ENCODE data around the gene ANXA1. TPM values are rescaled to one million over a fixed set of nuclear protein-coding genes. Genes with fewer than 3 reads are reported as not detected.
A peak's percentile ranks its signal among the peaks of the same experiment; 100 is the strongest.

The ANXA1 gene
- total RNA-seq, 1 experiment from 2014 or later, result 8.3 TPM

DNA sequence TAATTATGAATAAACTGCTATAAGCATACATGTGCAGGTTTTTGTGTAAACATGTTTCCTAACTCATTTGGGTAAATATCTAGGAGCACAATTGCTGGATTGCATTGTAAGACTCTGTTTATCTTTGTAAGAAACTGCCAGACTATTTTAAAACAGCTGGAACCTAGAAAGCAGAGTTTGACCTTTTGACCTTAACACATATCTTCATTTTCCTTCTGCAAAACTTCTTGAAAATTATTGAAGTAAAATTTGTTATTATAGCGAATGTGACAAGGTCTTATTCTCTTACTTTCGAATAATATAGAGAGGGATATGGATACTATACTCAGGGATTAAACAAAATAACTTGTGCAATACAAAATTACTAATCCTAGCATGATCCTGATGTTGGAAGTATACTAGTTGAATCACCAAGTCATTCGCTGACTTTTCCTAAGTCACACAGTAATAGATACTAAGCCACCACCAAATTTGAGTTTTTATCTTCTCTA, 3.2 kb upstream of the ANXA1 start:
- no peak for DNase-seq
- Histone ChIP-seq H3K27me3 (replicated peaks; ENCODE audit: control insufficient read depth, insufficient read depth, low read length) (no peaks in the 10 kb centered on the region), H3K4me3 (ENCODE audit: low read depth, low read length) (no peak overlapping the region), H3K36me3 (ENCODE audit: control insufficient read depth, insufficient read depth, low read length) (no peaks in the 10 kb centered on the region), H3K9me3 (no peaks in the 10 kb centered on the region), H3K4me1 (no peaks in the 10 kb centered on the region)
- Mint-ChIP-seq H3K4me3 (ENCODE audit: unreplicated experiment) (no peak overlapping the region), H3K27me3 (ENCODE audit: insufficient read depth, unreplicated experiment) (no peaks in the 10 kb centered on the region), H3K4me1 (ENCODE audit: low read depth, unreplicated experiment) (peaks cover 8% of the 10 kb centered on the region), H3K27ac (ENCODE audit: unreplicated experiment) (no peak overlapping the region), H3K36me3 (ENCODE audit: insufficient read depth, unreplicated experiment) (no peaks in the 10 kb centered on the region), H3K9me3 (ENCODE audit: unreplicated experiment) (peaks cover 9% of the 10 kb centered on the region)
- intact Hi-C loops (cut with micrococcal nuclease; ENCODE audit: unreplicated experiment), result no loop called here
- TF ChIP-seq, protein P1, sequence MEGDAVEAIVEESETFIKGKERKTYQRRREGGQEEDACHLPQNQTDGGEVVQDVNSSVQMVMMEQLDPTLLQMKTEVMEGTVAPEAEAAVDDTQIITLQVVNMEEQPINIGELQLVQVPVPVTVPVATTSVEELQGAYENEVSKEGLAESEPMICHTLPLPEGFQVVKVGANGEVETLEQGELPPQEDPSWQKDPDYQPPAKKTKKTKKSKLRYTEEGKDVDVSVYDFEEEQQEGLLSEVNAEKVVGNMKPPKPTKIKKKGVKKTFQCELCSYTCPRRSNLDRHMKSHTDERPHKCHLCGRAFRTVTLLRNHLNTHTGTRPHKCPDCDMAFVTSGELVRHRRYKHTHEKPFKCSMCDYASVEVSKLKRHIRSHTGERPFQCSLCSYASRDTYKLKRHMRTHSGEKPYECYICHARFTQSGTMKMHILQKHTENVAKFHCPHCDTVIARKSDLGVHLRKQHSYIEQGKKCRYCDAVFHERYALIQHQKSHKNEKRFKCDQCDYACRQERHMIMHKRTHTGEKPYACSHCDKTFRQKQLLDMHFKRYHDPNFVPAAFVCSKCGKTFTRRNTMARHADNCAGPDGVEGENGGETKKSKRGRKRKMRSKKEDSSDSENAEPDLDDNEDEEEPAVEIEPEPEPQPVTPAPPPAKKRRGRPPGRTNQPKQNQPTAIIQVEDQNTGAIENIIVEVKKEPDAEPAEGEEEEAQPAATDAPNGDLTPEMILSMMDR (IDR thresholded peaks at IDR 0.05; ENCODE audit: insufficient read depth in 1 of 2, low read depth in 1 of 2, low read length in 1 of 2, severe bottlenecking in 1 of 2, unreplicated experiment in 1 of 2), result no peak
- POLR2A ChIA-PET, result no interaction called here
- CTCF ChIA-PET, result no interaction called here
- no TSS peak for BruUV-seq (replicated peaks)

- Mint-ChIP-seq H3K27me3 (ENCODE audit: insufficient read depth, unreplicated experiment) (no peaks in the 10 kb centered on the region), H3K9me3 (ENCODE audit: unreplicated experiment) (peaks cover 9% of the 10 kb centered on the region), H3K4me1 (ENCODE audit: low read depth, unreplicated experiment) (peaks cover 8% of the 10 kb centered on the region), H3K4me3 (ENCODE audit: unreplicated experiment) (peak overlapping the region; percentile 37), H3K36me3 (ENCODE audit: insufficient read depth, unreplicated experiment) (no peaks in the 10 kb centered on the region), H3K27ac (ENCODE audit: unreplicated experiment) (peak overlapping the region; percentile 46)
- Histone ChIP-seq H3K9me3 (no peaks in the 10 kb centered on the region), H3K36me3 (ENCODE audit: control insufficient read depth, insufficient read depth, low read length) (no peaks in the 10 kb centered on the region), H3K4me1 (no peaks in the 10 kb centered on the region), H3K4me3 (ENCODE audit: low read depth, low read length) (no peak overlapping the region), H3K27me3 (replicated peaks; ENCODE audit: control insufficient read depth, insufficient read depth, low read length) (no peaks in the 10 kb centered on the region)
- ChIA-PET CTCF (no interaction called here), POLR2A (no interaction called here)
- no peak for DNase-seq
- intact Hi-C loops (cut with micrococcal nuclease; ENCODE audit: unreplicated experiment), result no loop called here
- no TSS peak for BruUV-seq (replicated peaks)
- TF ChIP-seq, protein P1 (IDR thresholded peaks at IDR 0.05; ENCODE audit: insufficient read depth in 1 of 2, low read depth in 1 of 2, low read length in 1 of 2, severe bottlenecking in 1 of 2, unreplicated experiment in 1 of 2), result no peak
These were observed 2.1 kb upstream of the ANXA1 start for GRCh38 chr9:73149371-73150067.

DNA sequence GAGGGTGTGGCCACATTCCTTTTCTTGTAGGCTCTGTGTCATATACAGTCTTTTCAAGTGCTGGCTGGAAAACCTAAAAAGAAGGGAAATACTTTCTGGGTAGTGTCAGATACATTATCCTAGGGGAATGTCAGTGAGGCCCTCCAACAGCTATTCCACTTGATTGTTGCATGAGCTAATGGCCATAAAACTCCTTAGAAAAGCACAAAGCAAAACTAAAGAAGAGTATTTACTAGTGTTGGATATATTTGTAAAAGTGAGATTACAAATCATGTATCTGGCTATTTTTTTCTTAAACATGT, 829 bp downstream of the ANXA1 start:
- no peak overlapping the region for H3K27ac Mint-ChIP-seq (ENCODE audit: unreplicated experiment)
- BruUV-seq (replicated peaks), result TSS peak; percentile 52
- H3K9me3 Mint-ChIP-seq (ENCODE audit: unreplicated experiment), result no peaks in the 10 kb centered on the region
- no peaks in the 10 kb centered on the region for H3K9me3 ChIP-seq
- intact Hi-C loops (cut with micrococcal nuclease; ENCODE audit: unreplicated experiment), result no loop called here
- TF ChIP-seq, protein P1 (IDR thresholded peaks at IDR 0.05; ENCODE audit: insufficient read depth in 1 of 2, low read depth in 1 of 2, low read length in 1 of 2, severe bottlenecking in 1 of 2, unreplicated experiment in 1 of 2), result no peak
- no peaks in the 10 kb centered on the region for H3K4me1 ChIP-seq
- CTCF ChIA-PET, result no interaction called here
- H3K27me3 Mint-ChIP-seq (ENCODE audit: insufficient read depth, unreplicated experiment), result no peaks in the 10 kb centered on the region
- no peaks in the 10 kb centered on the region for H3K36me3 ChIP-seq (ENCODE audit: control insufficient read depth, insufficient read depth, low read length)
- peak overlapping the region; percentile 24 for H3K4me3 Mint-ChIP-seq (ENCODE audit: unreplicated experiment)
- H3K27me3 ChIP-seq (replicated peaks; ENCODE audit: control insufficient read depth, insufficient read depth, low read length), result no peaks in the 10 kb centered on the region
- H3K4me3 ChIP-seq (ENCODE audit: low read depth, low read length), result no peak overlapping the region
- H3K4me1 Mint-ChIP-seq (ENCODE audit: low read depth, unreplicated experiment), result no peaks in the 10 kb centered on the region
- DNase-seq, result no peak
- POLR2A ChIA-PET, result no interaction called here
- no peaks in the 10 kb centered on the region for H3K36me3 Mint-ChIP-seq (ENCODE audit: insufficient read depth, unreplicated experiment)
